Astrocyte (in vitro differentiated cells and primary cell): ENCODE measurements around the gene RGL1.

Experiments used
- EZH2 ChIP-seq: IDR thresholded peaks from 2 replicates; pipeline ENCODE4 v1.6.1; 2012; ENCODE audit warnings: mild to moderate bottlenecking, low read length, inconsistent platforms; ENCODE audit not compliant: insufficient read depth
- TF ChIP-seq, protein P1 (sequence below): IDR thresholded peaks from 2 replicates; pipeline ENCODE4 v1.5.1; 2011; ENCODE audit warnings: low read depth, mild to moderate bottlenecking, inconsistent platforms, low read length, moderate library complexity; ENCODE audit not compliant: insufficient read depth

- TF ChIP-seq, protein P1, sequence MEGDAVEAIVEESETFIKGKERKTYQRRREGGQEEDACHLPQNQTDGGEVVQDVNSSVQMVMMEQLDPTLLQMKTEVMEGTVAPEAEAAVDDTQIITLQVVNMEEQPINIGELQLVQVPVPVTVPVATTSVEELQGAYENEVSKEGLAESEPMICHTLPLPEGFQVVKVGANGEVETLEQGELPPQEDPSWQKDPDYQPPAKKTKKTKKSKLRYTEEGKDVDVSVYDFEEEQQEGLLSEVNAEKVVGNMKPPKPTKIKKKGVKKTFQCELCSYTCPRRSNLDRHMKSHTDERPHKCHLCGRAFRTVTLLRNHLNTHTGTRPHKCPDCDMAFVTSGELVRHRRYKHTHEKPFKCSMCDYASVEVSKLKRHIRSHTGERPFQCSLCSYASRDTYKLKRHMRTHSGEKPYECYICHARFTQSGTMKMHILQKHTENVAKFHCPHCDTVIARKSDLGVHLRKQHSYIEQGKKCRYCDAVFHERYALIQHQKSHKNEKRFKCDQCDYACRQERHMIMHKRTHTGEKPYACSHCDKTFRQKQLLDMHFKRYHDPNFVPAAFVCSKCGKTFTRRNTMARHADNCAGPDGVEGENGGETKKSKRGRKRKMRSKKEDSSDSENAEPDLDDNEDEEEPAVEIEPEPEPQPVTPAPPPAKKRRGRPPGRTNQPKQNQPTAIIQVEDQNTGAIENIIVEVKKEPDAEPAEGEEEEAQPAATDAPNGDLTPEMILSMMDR: no peak
- TF ChIP-seq EZH2: no peak
These were observed 163.5 kb downstream of the RGL1 start for GRCh38 chr1:183968386-183968785.
